Transverse colon (tissue), 4 donors: ENCODE data around the gene PPP1R15B. TPM values are rescaled to one million over a fixed set of nuclear protein-coding genes. Genes with fewer than 3 reads are reported as not detected.

Experiments used
- DNase-seq: peaks from one replicate; pipeline ENCODE4 v3.0.0-alpha.2; 2019
- H3K27ac ChIP-seq, 4 donors: fragments of 200-600 bp; sonication (generic); 2 replicates each; pipeline ENCODE4 v1.5.1; 2016 to 2018; ENCODE audit warnings: inconsistent platforms in 4 of 4
- H3K27me3 ChIP-seq: fragments of 200-600 bp; sonication (generic); 2 replicates; pipeline ENCODE4 v1.5.1; 2017; ENCODE audit warnings: inconsistent platforms
- H3K36me3 ChIP-seq, 4 donors: fragments of 200-600 bp; sonication (generic); 2 replicates each; pipeline ENCODE4 v1.5.1; 2017 to 2019; ENCODE audit warnings: inconsistent platforms in 4 of 4
- H3K4me1 ChIP-seq, 4 donors: fragments of 200-600 bp; sonication (generic); 2 replicates each; pipeline ENCODE4 v1.5.1; 2017 to 2020; ENCODE audit warnings: inconsistent platforms in 4 of 4
- H3K4me3 ChIP-seq, 4 donors: fragments of 200-600 bp; sonication (generic); 1 replicate in 1 of 4; 2 replicates in 3 of 4; pipeline versions ENCODE4 v1.5.1 to v1.6.1; 2017 to 2019; ENCODE audit warnings: inconsistent platforms in 4 of 4
- H3K9me3 ChIP-seq, 2 donors: fragments of 200-600 bp; sonication (generic); 2 replicates each; pipeline ENCODE4 v1.5.1; 2017 to 2019; ENCODE audit warnings: inconsistent platforms in 2 of 2
- CTCF ChIP-seq, 5 experiments: fragments of 200-600 bp in 3 of 5; fragments of 450-650 bp in 2 of 5; sonication (generic) in 3 of 5; IDR thresholded peaks; 1 replicate in 2 of 5; 2 replicates in 3 of 5; pipeline ENCODE4 v1.5.1; 2016 to 2017; ENCODE audit warnings: antibody characterized with exemption in 5 of 5, inconsistent platforms in 3 of 5, mild to moderate bottlenecking in 2 of 5, moderate library complexity in 1 of 5
- EP300 ChIP-seq: sonication (generic); formaldehyde crosslinking; IDR thresholded peaks from one replicate; pipeline ENCODE4 v1.6.1; 2017; ENCODE audit warnings: antibody characterized with exemption, low read depth
- POLR2A ChIP-seq: fragments of 450-650 bp; IDR thresholded peaks from one replicate; pipeline ENCODE4 v1.6.1; 2016; ENCODE audit warnings: antibody characterized with exemption, mild to moderate bottlenecking, moderate library complexity
- POLR2AphosphoS5 ChIP-seq, 3 donors: sonication (generic); formaldehyde crosslinking; IDR thresholded peaks; one replicate each; pipeline ENCODE4 v1.6.1; 2016; ENCODE audit warnings: antibody characterized with exemption in 3 of 3
- WGBS, 2 donors: methylation state at CpG; one replicate each; pipeline ENCODE4 v1.1.5; 2018; ENCODE audit warnings: low coverage in 1 of 2; 5-methylcytosine and 5-hydroxymethylcytosine counted together
- in situ Hi-C, 4 donors: fragments of 200-750 bp; cut with MboI; loops; one replicate each; pipeline versions ENCODE4 v1.15.0 to v1.15.1; 2017; ENCODE audit warnings: low sequenced_read_pairs in 3 of 4, low pct_ligation_motif_present in 1 of 4, low pct_unique_long_range_greater_than_20kb in 1 of 4
- intact Hi-C: fragments of 100-400 bp; cut with DNase I; formaldehyde crosslinking; loops from one replicate; pipeline ENCODE4 v1.15.1; 2023; ENCODE audit warnings: low total_unique reads
- total RNA-seq, 4 donors: library from RNA; depleted of rRNA; stranded (reverse); fragments of >200 nt; gene quantifications; one replicate each; pipeline ENCODE4 v1.1.0, GENCODE V29; 2016

PPP1R15B gene
- total RNA-seq, 4 donors from 2014 or later, result 30.8 to 74.2 (median 54.5) TPM

- no peaks in the 10 kb centered on the region for H3K9me3 ChIP-seq
- H3K36me3 ChIP-seq, result peaks cover 0 to 71% (median 21%) of the 10 kb centered on the region in 4 donors
- intact Hi-C loops, result loop anchor here (5.0 kb wide), 1 partner anchor 73 kb away; no protein-coding TSS in a partner anchor
- DNase-seq, result no peak
- H3K27me3 ChIP-seq, result no peaks in the 10 kb centered on the region
- H3K4me3 ChIP-seq, result no peak overlapping the region
- 88 to 90% methylated on average over 1 to 18 of the region's 18 CpGs for WGBS, 2 donors
- no peaks in the 10 kb centered on the region for H3K4me1 ChIP-seq
- no peak overlapping the region for H3K27ac ChIP-seq
- in situ Hi-C loops, result loop anchor here in 1 of 4 donors (25.0 kb wide), 1 partner anchor 383 kb away; no protein-coding TSS in a partner anchor
- TF ChIP-seq POLR2A (no peak), EP300 (no peak), POLR2AphosphoS5 (IDR thresholded peaks at IDR 0.05) (no peak), CTCF (IDR thresholded peaks at IDR 0.05) (no peak)
Observed at GRCh38 chr1:204429746-204430145, 18.1 kb upstream of the PPP1R15B start.

GRCh38 chr1:204426971-204427701, 15.5 kb upstream of the PPP1R15B start:
- DNase-seq, result no peak
- Histone ChIP-seq H3K4me1 (no peaks in the 10 kb centered on the region), H3K9me3 (no peaks in the 10 kb centered on the region), H3K27ac (no peak overlapping the region), H3K4me3 (no peak overlapping the region), H3K36me3 (peaks cover 0 to 60% (median 17%) of the 10 kb centered on the region in 4 donors), H3K27me3 (no peaks in the 10 kb centered on the region)
- in situ Hi-C loops, result loop anchor here in 1 of 4 donors (25.0 kb wide), 1 partner anchor 385 kb away; no protein-coding TSS in a partner anchor
- TF ChIP-seq CTCF (IDR thresholded peaks at IDR 0.05) (no peak), POLR2AphosphoS5 (IDR thresholded peaks at IDR 0.05) (no peak), POLR2A (no peak), EP300 (no peak)
- 87 to 92% methylated on average over 8 to 9 of the region's 9 CpGs for WGBS, 2 donors
- intact Hi-C loops, result no loop called here

DNA sequence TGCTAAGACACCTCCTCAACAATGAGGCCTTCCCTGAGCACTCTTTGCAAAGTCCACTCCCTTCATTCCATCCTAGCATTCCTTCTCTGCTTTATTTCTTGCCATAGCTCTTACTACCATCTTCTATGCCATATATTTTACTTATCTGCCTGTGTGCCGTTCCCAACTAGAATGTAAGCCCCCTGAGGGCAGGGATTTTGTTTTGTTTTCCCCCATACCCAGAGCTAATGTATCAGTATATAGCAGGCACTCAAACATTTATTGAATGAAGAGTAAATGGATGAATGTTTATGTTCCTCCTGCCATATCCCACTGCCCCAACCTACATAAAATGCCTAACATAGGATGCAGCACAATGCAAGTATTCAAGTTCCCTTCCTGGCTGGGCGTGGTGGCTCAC, 14.9 kb upstream of the PPP1R15B start:
- in situ Hi-C loops, result loop anchor here in 1 of 4 donors (25.0 kb wide), 1 partner anchor 386 kb away; no protein-coding TSS in a partner anchor
- H3K4me1 ChIP-seq, result no peaks in the 10 kb centered on the region
- H3K9me3 ChIP-seq, result no peaks in the 10 kb centered on the region
- H3K4me3 ChIP-seq, result no peak overlapping the region
- intact Hi-C loops, result no loop called here
- H3K27me3 ChIP-seq, result no peaks in the 10 kb centered on the region
- TF ChIP-seq POLR2A (no peak), POLR2AphosphoS5 (IDR thresholded peaks at IDR 0.05) (no peak), CTCF (IDR thresholded peaks at IDR 0.05) (no peak), EP300 (no peak)
- peaks cover 0 to 55% (median 17%) of the 10 kb centered on the region in 4 donors for H3K36me3 ChIP-seq
- no peak for DNase-seq
- H3K27ac ChIP-seq, result no peak overlapping the region
- 83 to 90% methylated on average over 1 to 2 of the region's 2 CpGs for WGBS, 2 donors

DNA sequence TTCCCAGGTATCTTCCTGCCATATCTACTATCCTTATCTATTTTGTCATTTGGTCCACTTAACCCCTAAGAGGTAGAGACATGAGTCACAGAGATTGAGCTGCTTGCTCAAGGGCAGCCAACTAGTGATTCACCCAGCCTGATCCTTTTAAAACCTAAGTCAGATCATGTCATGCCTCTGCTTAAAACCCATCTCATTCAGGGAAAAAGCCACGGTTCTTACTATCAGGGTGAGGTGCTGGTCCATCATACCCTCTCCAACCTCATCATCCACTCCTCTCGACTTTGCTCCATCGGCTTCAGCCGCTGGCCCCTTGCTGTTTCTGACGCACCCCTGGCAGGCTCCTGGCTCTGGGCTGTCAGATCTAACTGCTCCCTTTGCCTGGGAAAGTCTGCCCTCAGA, 14.4 kb upstream of the PPP1R15B start:
- TF ChIP-seq EP300 (no peak), POLR2A (no peak), POLR2AphosphoS5 (IDR thresholded peaks at IDR 0.05) (no peak), CTCF (IDR thresholded peaks at IDR 0.05) (no peak)
- intact Hi-C loops (no loop called here), in situ Hi-C loops (loop anchor here in 1 of 4 donors (25.0 kb wide), 1 partner anchor 386 kb away; no protein-coding TSS in a partner anchor)
- 97% methylated on average over 5 of the region's 5 CpGs; no CpG with 5 or more reads in 1 of the 2 donors for WGBS, 2 donors
- DNase-seq, result no peak
- no peak overlapping the region for H3K27ac ChIP-seq
- H3K4me1 ChIP-seq, result no peaks in the 10 kb centered on the region
- H3K9me3 ChIP-seq, result no peaks in the 10 kb centered on the region
- no peak overlapping the region for H3K4me3 ChIP-seq
- peaks cover 0 to 55% (median 17%) of the 10 kb centered on the region in 4 donors for H3K36me3 ChIP-seq
- H3K27me3 ChIP-seq, result no peaks in the 10 kb centered on the region
